Measurements from ENCODE around the gene PKD1L1.
A peak's percentile ranks its signal among the peaks of the same experiment; 100 is the strongest.
"Not testable (repeated sequence)": the region's sequence is repeated elsewhere in the genome, so short reads cannot be mapped to it uniquely, and the experiment has no call there.

The PKD1L1 gene, protein sequence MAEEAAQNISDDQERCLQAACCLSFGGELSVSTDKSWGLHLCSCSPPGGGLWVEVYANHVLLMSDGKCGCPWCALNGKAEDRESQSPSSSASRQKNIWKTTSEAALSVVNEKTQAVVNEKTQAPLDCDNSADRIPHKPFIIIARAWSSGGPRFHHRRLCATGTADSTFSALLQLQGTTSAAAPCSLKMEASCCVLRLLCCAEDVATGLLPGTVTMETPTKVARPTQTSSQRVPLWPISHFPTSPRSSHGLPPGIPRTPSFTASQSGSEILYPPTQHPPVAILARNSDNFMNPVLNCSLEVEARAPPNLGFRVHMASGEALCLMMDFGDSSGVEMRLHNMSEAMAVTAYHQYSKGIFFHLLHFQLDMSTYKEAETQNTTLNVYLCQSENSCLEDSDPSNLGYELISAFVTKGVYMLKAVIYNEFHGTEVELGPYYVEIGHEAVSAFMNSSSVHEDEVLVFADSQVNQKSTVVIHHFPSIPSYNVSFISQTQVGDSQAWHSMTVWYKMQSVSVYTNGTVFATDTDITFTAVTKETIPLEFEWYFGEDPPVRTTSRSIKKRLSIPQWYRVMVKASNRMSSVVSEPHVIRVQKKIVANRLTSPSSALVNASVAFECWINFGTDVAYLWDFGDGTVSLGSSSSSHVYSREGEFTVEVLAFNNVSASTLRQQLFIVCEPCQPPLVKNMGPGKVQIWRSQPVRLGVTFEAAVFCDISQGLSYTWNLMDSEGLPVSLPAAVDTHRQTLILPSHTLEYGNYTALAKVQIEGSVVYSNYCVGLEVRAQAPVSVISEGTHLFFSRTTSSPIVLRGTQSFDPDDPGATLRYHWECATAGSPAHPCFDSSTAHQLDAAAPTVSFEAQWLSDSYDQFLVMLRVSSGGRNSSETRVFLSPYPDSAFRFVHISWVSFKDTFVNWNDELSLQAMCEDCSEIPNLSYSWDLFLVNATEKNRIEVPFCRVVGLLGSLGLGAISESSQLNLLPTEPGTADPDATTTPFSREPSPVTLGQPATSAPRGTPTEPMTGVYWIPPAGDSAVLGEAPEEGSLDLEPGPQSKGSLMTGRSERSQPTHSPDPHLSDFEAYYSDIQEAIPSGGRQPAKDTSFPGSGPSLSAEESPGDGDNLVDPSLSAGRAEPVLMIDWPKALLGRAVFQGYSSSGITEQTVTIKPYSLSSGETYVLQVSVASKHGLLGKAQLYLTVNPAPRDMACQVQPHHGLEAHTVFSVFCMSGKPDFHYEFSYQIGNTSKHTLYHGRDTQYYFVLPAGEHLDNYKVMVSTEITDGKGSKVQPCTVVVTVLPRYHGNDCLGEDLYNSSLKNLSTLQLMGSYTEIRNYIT (N-terminal part only)
- total RNA-seq: 1.7 to 1.9 reads per million in 2 donors

DNA sequence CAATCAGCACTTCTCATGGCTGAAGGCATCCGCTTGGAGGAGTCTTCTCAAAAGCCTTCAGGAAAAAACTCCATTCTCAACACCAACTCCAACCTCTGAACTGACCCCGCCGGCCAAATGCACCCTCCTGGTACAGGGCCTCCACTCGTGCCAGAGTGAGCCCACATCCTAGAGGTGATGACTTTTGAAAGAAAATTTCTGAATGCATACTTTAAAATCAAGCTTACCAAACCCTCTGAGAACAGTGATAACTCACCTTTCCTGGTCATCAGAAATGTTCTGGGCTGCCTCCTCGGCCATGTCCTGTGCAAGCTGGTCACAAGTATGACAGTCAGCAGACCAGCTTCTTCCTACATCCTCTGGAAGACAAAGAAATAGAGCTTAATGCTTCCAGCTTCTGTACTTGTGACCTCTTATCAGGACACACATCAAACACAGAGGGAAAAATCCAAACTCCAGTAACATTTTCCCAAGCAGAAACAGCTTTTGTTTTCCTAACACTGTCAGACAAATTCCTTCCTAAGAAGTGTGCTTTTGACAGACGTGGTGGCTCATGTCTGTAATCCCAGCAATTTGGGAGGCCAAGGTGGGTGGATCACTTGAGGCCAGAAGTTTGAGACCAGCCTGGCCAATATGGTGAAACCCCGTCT is at the start of gene PKD1L1:
PKD1L1 (minus strand) TSS at position 326 of the 650 bp plus-strand sequence; CDS start at position 300, 26 bp downstream.
- no peak for DNase-seq

DNA sequence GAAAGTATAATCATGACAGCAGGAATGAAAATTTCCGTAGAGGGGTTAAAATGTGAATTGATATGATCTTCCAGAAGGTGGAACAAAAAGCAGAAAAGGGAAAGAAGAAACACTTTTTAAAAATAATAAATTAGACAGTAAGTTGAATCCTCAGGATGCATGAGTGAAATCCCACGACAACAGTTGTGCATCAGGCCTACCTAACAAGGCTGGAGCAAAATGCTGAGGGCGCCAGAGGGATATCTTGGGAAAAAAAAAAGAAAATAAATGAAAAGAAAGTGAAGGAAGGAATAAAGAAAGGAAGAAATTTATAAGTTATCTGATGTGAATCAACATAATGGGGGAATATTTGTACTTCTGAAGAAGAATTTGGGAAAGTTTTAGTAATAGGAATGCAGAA is 44.2 kb upstream of the PKD1L1 start:
- no peak for DNase-seq

DNA sequence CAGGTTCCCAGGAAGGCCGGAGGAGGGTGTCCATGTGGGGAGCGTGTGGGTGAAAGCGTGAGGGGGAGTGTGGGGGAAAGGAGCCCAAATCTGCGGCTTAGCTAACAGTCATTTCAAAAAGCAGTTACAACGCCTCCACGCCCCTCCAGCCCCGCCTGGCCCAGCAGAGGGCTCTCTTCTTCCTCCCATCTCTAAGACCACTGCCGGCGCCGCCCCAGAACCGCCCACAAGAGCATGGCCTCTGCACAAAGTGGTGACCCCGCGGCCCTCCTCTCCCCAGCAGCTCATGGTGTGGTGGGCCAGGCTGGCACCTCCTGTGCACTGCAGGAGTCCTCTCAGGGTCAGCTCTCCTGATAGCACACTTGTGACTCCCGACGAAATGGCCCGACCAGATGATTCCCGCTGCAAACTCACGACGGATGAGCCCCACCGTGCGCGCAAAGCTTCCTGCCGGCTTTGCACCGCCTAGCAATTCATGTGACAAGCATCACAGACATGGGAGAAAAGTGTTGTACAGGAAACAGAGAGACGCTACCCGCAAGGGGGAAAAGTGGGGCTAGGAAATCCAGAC is 43.6 kb upstream of the PKD1L1 start:
- DNase-seq: peak; percentile 72

DNA sequence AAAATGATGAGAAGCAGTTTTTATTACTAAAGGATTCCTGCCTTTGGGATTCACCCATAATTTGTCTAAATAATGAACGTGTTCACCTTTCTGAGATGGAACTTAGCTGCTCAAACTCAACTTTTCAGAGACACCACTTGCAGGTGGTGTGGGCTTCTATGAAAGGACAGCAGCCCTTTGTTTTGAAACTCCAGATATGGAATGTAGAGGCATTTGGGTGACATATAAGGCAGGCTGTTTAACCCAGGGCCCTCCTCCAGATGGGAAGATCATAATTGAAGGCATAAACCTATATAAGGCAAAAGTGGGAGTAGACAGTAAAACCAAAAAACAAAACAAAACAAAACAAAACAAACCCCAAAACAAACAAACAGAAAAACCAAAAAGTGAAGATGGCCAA is 43.0 kb upstream of the PKD1L1 start:
- no peak for DNase-seq

DNA sequence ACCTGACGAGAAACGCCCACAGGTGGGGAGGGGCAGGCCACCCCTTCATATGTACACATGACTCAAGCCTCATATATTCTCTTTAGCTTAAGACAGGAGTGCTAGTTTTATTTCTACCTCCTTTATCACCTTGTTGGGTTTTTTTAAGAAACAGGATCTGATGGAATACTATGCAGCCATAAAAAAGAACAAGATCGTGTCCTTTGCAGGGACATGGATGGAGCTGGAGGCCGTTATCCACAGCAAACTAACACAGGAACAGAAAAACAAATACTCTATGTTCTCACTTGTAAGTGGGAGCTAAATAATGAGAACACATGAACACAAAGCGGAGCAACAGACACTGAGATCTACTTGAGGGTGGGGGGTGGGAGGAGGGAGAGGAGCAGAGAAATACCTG is 42.3 kb upstream of the PKD1L1 start:
- DNase-seq: no peak

DNA sequence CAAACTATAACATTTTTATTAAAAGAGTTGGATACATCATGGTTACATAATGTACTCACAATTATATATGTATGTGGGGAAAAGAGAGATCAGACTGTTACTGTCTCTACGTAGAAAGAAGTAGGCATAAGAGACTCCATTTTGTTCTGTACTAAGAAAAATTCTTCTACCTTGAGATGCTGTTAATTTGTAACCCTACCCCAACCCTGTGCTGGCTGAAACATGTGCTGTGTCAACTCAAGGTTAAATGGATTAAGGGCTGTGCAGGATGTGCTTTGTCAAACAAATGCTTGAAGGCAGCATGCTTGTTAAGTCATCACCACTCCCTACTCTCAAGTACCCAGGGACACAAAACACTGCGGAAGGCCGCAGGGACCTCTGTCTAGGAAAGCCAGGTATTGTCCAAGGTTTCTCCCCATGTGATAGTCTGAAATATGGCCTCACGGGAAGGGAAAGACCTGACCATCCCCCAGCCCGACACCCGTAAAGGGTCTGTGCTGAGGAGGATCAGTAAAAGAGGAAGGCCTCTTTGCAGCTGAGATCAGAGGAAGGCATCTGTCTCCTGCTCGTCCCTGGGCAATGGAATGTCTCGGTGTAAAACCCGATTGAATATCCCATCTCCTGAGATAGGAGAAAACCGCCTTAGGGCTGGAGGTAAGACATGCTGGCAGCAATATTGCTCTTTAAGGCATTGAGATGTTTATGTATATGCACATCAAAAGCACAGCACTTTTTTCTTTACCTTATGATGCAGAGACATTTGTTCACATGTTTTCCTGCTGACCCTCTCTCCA is 41.5 kb upstream of the PKD1L1 start:
- not testable (repeated sequence) for DNase-seq

DNA sequence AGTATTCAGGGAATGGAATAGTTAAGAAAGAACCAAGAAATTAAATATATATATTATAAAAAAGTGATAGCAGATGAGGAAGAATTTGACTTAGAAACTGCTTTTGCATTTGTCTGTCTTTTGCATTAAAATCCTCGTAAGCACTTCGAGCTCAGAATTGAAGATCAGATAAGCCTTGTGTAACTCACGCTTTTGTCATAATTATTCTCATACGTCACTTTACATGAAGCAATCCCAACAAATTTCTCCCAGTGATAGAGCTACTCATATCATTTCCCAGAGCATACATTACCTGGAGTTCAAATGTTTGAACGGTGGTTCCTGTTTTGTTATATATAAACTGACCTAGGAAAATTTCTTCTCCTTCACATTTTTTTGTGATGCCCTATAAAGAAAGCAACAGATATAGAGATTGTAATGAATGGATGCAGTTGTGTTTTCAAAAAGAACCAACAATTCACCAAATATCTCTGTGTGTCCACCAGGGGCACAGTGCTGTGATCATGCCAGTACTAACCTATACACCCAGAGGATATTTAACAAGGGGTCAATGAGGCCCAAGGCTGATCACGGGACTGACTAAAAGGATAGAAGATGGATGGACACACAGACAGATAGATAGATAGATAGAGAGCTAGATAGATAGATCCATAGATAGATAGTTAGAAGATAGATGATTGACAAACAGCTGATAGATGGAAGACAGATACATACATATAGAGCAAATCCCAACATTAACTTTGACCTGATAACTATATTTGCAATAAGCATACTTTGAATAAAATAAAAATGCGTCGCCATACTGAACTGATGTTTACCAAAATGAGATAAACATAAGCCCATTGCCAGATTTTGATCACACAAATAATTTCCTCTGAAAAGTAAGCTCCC is 40.5 kb upstream of the PKD1L1 start:
- no peak for DNase-seq

DNA sequence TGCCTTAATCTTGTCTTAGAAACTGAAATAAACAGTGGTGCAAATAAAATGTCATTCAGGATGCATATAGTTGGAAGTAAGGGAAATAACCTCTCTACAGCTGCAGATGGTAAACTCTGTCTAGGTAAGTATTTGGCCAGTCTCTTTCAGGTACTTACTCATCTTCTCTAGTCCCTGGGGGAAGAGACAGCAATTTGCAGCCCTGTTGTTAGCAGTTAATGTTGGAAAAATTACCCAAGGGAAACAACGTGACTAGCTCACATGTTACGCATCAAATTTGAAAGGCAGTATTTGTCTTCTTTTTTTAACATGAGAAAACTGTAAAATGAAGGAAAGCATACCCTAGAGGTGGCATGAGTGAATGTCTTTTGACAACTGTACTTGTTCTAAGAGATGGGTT is 34.3 kb upstream of the PKD1L1 start:
- DNase-seq: no peak

DNA sequence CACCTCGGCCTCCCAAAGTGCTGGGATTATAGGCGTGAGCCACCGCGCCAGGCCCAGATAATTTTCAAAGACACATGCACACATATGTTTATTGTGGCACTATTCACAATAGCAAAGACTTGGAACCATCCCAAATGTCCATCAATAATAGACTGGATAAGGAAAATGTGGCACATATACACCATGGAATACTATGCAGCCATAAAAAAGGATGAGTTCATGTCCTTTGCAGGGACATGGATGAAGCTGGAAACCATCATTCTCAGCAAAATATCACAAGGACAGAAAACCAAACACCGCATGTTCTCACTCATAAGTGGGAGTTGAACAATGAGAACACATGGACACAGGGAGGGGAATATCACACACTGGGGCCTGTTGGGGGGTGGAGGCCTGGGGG is 32.4 kb upstream of the PKD1L1 start:
- not testable (repeated sequence) for DNase-seq

DNA sequence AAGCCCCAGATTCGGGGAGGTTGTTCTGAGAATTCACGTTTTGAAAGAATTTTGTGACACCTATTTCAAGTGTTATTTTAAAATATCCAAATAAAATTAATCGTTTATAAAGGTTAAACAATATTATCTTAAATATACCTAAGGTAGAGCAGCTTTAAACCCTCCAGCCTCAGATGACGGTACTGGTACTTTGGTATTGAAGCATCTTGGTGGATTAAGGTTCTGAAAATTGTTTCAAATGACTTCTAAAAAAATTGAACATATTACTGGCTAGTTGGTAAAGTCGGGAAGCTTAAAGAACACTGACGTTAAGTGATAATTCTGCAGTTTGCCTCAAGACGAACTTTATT is 31.5 kb upstream of the PKD1L1 start:
- DNase-seq: no peak

DNA sequence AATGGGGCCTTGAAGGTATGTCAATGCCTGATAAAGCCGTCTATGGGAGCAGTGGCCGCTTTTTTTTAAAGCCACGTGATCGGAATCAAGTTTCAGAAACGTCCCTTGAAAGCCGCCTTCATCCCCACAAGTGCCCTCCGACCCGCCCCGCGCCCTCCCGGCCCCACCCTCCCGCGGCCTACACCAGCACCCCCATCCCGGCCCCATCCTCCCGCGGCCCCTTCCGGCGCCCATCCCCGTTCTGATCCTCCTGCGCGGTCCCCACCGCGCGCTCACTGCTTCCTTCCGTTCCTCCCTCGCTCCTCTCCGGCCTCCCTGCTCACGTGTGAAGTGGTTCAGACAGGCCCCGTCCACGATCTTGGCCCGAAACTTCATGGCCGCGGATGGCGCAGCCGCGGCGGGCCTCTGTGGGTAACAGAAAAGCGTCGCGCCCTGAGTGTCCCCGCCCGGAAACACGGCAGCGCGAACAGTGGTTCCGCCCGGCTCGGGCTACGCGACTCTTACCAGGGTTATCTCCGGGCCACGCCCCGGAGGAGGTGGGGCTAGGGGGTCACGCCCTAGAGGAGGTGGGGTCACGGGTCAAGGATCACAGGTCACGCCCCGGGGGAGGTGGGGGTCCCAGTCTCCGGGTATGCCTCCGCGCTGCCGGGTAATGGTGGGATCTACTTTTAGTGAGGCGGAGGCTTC is 31.0 kb upstream of the PKD1L1 start, which contains the start of gene HUS1:
HUS1 (minus strand) TSS at position 471 of the 687 bp plus-strand sequence; CDS start at position 375, 96 bp downstream.
- peak; percentile 80 for DNase-seq

DNA sequence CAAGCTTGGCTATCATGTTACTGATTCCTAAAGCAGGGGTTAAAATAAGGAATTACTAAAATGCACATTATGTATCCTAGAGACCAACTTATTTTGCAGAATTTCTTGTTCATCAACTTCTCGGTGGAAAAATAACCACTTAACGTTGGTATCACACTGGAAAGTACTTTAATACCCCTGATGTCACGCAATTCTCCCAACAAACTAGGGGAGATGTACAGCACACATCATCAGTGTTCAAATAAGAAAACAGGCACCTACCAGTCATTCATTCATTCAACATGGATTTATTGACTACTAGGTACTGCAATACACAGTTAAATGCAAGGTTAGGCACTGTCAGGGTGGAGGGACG is 30.5 kb upstream of the PKD1L1 start:
- no peak for DNase-seq

DNA sequence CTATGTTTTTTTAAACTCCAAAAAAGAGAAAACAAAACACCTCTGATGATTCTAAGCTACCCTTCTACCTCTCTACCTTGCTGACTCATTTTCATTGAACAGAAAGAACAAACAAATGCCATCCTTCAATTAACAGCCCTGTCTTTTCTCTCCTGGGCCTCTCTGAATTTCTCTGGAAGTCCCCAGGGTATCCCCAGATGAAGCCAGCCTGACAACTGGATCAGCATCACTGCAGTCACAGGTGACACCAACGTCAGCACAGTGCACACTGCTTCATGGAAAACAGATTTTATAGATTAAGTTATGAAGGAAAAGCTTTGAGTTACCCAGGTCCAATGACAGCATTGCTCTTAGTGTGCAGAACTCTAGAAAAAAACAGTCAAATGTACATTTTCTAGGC is 25.5 kb upstream of the PKD1L1 start:
- DNase-seq: no peak

DNA sequence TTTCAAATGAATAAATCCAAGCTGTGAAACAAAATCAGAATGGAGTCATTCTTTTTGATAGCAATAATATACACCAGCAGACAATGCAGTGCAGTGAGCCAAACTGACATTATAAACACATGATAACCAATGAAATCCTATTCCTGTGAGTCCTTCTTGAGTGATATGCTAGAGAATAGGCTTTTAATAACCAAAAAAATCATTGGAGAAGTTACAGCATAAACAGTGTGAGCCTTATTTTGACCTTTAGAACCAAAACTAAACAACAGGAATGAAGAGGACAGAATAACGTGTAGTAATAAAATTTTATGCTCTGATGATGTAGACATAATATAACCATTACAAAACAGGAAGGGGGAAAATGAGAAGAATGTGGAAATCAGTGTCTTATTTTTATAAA is 22.5 kb upstream of the PKD1L1 start:
- DNase-seq: no peak

DNA sequence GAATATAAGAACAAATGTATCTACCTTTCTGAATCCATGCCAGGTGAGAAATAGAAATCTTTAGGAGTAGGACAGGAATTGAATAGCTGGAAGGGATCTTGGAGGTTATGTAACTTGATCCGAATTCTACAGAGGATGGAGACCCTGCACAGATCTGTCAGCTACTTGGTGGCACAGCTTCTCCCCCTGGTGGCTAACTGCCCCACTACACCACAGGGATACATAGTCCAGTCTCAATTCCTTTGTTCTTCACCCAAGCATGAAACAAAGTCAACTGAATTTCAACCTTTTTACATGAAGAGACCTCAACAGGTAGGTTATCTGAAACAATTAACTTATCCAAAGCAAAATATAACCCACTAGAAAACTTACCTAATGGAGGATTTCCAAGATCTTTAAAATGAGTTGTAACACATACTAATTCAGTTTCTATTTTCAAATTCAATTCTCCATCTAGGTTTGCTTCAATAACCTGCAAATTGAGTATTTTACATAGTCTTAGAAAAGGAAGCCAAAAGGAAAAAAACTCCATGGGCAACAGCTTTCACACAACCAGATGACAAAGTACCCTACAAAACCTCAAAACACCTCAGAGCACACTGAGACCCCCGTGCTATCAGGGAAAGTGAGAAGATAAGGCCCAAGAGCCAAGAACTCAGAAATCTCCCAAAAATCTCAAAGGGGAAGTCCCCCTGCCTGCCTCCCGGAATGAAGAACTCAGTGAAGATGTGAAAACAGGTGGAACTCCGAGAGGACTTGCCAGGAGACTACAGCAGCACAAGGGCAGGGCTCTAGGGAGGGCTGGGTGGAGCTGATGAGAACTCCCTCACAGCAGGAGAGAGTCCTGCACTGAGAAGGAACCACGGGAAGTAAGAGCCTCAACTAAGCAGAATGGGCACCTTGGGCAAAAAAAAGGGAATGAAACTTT is 20.8 kb upstream of the PKD1L1 start:
- DNase-seq: peak; percentile 24

DNA sequence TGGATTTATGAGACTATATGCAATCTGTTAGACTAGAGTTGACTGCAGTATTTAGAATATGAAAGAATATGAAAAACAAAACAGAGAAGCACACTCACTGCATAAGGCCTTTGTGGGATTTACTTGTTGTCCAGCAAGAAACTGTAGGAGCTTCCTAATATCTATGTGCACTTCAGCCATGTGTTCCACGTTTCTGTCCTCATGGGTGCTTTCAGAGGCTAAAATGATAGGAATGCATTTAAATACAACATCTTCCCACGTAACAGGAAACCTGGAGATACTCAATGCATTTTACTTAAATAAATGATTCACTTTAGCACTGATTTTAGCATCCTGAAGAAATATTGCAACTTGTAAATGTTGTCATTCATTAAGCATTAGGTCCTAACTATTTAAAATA is 19.4 kb upstream of the PKD1L1 start:
- DNase-seq: no peak

DNA sequence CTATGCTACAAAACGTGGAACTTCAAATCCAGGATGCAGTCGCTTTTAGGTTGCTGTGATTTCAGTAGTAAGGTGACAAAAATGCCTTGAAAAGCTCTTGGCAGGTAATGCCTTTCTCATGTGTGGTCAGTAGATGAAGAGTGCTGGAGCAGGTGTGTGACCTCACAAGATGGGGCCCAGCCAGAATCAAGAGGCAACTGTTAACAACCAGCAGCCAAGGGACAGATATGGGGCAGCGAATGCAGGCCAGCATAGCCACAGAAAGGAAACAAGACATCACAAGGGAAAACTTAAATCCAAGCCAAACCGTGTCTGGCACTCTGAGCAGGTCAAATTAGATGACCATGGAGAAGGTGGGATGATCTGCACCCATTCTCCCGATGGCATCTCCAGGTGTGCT is 18.9 kb upstream of the PKD1L1 start:
- DNase-seq: no peak

DNA sequence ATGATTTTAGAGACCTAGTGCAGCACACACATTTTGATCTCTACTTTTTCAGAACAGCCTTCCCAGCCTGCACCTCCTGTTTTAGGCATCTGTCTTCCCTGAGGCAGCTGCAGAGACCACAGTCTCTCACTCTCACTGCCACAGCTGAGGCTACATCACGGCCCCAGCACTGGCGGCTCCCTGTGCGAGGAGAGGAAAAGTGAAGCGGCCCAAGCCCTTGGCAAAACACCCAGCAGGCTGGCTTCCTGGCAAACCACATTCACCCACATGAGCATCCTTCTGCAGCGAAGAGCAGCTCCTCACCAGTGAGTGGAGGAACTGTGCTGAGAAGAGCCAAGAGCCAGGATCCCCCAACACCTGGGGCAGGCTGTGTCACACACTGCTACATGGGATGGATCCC is 17.2 kb upstream of the PKD1L1 start:
- DNase-seq: no peak

All from T-helper 9 cell (primary cell).